NCI-H774 (cell line): Measurements from ENCODE around the gene HSD17B13.
"Not testable (repeated sequence)": the region's sequence is repeated elsewhere in the genome, so short reads cannot be mapped to it uniquely, and the experiment has no call there.

Experiments
- DNase-seq: peaks from one replicate; lab custom pipeline; 2025; lab: John Stamatoyannopoulos, UW

Gene HSD17B13

GRCh38 chr4:87316961-87317360, 5.7 kb downstream of the HSD17B13 start:
- no peak for DNase-seq

GRCh38 chr4:87315000-87315399, 7.7 kb downstream of the HSD17B13 start:
- DNase-seq: not testable (repeated sequence)

DNA sequence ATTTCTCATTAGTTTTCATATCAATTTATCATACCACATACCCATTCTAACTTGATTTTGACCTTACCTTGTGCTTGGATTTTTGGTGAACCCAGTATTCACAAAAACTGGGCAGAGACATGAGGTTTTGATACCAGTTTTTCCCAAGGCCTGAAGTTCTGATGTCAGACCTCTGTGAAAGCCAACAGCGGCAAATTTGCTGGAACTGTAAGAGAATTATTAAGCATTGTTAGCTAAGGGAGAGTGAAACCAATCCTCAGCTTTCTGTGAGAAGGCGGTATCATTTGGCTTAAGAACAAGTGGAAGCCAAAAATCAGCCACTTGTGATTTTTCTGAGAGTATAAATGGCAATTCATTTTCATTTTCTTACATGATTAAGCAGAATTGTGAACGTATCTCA, 8.9 kb downstream of the HSD17B13 start:
- no peak for DNase-seq

DNA sequence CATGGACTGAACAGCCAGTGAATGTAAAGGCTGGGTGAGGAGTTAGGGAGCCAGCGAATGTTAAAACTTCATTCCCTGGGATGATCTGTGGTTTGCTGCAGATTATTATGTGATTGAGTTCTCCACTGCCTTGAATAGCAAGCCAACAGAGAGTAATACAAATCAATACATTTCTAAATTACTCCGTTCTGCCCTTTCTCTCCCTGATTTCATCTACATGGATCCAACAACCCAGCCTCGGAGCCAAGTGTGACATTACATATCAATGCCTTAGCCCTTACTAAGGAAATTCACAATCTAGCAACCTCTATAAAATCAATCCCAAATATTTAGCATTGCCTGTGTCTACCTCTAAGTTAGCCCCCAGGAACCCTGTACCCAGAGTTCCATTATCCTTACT, 11.0 kb downstream of the HSD17B13 start:
- DNase-seq: no peak

- DNase-seq: no peak
Measured at GRCh38 chr4:87310691-87311335, 11.9 kb downstream of the HSD17B13 start.

DNA sequence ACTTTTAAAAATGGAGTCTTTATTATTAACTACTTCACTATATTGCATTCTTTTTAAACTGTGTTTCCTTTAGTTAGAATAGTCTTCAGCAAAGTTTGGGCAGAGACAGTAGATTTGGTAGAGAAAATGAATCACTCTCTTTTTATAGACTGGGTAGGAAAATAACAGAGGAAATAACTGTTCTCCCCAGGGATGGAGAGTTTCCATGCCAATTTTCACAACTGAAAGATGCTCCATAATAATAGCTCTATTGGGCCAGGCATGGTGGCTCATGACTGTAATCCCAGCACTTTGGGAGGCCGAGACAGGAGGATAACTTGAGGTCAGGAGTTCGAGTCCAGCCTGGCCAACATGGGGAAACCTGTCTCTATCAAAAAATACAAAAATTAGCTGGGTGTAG, 13.1 kb downstream of the HSD17B13 start:
- no peak for DNase-seq

GRCh38 chr4:87306056-87306455, 16.6 kb downstream of the HSD17B13 start:
- no peak for DNase-seq

DNA sequence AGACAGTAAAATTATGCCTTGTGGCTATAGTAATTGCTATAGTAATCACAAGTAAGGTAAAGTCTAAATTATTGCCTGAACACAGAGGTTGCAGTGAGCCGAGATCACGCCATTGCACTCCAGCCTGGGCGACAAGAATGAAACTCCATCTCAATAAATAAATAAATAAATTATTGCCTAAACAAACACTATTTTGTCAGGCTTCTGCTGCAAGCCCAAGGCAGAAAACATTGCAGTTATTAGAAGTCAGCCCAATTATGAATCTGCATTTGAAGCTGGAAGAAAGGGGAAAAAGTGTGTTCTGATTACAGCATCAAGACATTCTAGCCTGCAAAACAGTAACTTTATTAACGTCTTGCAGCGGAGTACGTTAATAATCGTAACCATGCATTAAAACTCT, 17.1 kb downstream of the HSD17B13 start:
- DNase-seq: no peak

GRCh38 chr4:87304745-87305432, 17.8 kb downstream of the HSD17B13 start:
- no peak for DNase-seq

DNA sequence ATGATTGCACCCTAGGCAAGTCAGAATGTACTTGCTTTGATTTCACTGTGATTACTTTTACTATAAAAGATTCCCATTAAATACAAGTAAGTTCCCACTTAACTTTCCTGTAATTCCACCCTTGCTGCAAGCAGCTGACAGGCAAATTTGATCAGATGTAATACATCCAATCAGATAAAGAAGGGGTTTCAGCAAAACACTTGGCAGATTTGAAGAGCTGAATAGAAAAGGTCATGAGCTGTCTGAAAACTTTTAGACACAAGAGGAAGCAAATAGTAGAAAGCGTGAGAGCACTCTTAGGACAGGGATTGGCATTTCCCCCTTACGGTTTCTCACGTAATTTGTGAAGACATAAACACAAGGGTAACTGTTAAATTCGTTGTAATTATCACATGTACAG, 22.8 kb downstream of the HSD17B13 start:
- DNase-seq: no peak

GRCh38 chr4:87298362-87298761, 24.3 kb downstream of the HSD17B13 start:
- no peak for DNase-seq

DNA sequence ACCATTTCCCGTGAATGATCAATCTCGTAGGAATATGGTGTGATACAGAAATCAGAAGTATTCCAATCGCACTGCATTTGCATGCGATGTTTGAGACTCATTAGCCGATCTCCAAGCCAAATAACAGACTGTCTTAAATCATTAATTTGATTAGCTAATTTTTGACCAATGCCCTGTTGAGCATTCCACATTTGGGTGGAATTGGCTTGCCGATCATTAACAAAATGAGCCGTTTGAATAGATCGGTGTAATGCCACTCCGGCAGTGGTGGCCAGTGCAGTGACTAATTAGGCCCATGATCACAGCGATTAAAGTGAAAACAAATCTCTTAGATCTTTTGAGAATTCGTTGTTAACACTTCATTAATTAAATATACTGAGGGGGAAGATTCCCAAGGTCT, 27.8 kb downstream of the HSD17B13 start:
- not testable (repeated sequence) for DNase-seq

DNA sequence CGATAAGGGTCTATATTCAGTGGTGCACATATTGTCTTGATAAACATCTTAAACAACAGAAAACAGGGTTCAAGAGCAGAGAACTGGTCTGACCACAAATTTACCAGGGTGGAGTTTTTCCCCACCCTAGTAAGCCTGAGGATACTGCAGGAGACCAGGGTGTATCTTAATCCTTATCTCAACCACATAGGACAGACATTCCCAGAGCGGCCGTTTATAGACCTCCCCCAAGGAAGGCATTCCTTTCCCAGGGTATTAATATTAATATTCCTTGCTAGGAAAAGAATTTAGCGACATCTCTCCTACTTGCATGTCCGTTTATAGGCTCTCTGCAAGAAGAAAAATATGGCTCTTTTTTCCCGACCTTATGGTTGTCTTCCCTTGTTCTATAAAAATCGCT, 28.8 kb downstream of the HSD17B13 start:
- DNase-seq: not testable (repeated sequence)

- DNase-seq: no peak
Measured at GRCh38 chr4:87286970-87287369, 35.7 kb downstream of the HSD17B13 start.

- not testable (repeated sequence) for DNase-seq
Measured at GRCh38 chr4:87284268-87284667, 38.4 kb downstream of the HSD17B13 start.

DNA sequence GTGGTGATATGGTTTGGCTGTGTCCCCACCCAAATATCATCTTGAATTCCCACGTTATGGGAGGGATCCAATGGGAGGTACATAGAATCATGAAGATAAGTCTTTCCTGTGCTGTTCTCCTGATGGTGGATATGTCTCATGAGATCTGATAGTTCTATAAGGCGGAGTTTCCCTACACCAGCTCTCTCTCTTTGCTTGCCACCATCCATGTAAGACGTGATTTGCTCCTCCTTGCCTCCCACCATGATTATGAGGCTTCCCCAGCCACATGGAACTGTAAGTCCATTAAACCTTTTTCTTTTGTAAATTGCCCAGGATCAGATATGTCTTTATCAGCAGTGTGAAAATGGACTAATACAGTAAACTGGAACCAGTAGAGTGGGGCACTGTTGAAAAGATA, 39.5 kb downstream of the HSD17B13 start:
- DNase-seq: no peak

- DNase-seq: no peak
Measured at GRCh38 chr4:87281603-87282002, 41.1 kb downstream of the HSD17B13 start.

- DNase-seq: no peak
Measured at GRCh38 chr4:87278335-87278794, 44.3 kb downstream of the HSD17B13 start.

GRCh38 chr4:87275311-87275710, 47.4 kb downstream of the HSD17B13 start:
- DNase-seq: no peak

DNA sequence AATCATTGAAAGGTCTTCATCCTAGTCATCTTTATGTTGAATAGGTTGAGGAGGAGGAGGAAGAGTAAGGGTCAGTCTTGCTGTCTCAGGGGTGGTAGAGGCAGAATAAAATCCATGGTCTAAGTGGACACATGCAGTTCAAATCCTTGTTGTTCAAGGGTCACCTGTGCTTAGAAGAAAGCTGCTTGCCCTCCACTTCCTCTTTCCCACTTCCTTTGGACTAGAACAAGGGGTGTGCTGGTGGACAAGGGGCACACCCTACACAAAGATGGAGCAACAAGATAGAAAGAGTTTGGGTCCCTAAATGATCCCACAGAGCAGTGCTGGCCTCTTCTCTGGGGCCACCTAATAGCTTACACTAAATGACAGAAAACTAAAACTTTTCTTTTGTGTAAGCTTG, 47.9 kb downstream of the HSD17B13 start:
- no peak for DNase-seq

- no peak for DNase-seq
Measured at GRCh38 chr4:87274327-87274726, 48.4 kb downstream of the HSD17B13 start.

DNA sequence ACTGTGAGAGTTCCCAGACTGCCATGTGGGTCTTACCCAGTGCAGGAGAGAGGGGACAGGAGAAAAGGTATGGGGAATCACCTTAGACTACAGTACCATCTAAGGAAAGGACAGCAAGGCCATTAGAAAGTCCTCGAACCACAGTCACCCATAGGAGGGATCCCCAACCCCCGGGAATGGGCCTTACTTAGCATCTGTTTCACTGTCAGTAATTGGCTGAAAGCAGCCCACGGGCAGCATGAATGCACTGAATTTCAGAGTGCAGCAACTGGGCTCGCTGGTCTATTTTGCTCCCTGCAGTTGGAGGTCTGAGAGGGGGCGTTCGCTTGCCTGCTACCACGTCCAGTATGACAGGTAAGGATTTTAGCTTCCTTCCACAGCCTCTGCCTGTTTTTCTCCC, 51.9 kb downstream of the HSD17B13 start:
- DNase-seq: no peak

DNA sequence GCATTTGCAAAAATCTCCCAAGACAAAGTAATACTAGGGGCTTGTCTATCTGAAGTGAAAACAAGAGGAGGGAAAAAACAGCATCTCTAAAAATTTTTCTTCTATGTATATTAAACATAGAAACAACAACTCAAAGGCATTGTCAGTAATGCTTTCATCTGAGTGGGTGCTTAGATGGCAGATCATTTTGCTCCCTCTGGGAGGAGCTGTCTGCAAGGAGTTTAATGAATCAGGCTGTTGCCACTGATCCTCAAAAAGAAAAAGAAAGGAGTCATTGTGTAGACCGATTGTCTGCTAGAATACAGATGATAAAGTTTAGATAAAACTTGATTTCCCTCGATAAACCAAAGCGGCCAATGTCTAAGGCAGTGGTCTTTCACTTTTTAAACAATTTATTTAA, 52.5 kb downstream of the HSD17B13 start:
- DNase-seq: no peak

DNA sequence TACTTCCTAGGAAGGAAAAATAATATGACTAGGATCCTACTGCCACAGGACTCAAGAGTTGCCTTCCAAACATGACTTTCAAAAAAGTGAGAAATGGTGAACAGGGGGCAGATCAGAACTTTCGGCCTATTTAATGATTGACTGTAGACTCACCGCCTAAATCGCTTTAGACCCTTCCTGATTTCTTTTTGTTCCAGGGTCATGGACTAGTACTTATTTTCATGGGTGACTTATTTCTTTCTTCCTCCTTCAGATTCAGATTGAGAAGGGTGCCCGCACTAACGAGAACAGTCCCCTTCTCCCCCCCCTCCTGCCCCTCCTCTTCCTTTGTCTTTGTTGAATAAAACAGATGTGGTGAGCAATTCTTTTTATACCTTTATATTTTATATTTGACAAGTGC, 54.3 kb downstream of the HSD17B13 start:
- DNase-seq: no peak
